OCI-LY3 (cell line): ENCODE measurements around the gene MAP2K3.
"Not testable (repeated sequence)": the region's sequence is repeated elsewhere in the genome, so short reads cannot be mapped to it uniquely, and the experiment has no call there.

ENCODE experiments used
- H2AFZ ChIP-seq: fragments of 200-600, 300-600 bp; shearing (Covaris generic); 2 replicates; pipeline ENCODE4 v1.6.0; 2014; ENCODE audit warnings: antibody characterized with exemption, low read depth, low read length
- H3K27ac ChIP-seq: fragments of 200-600, 300-600 bp; sonication (generic); 2 replicates; pipeline ENCODE4 v1.5.1; 2014; ENCODE audit warnings: mild to moderate bottlenecking, low read length, moderate library complexity, mixed read lengths
- H3K27me3 ChIP-seq: fragments of 200-600, 300-600 bp; sonication (generic); 2 replicates; pipeline ENCODE4 v1.6.1; 2014; ENCODE audit warnings: low read depth, low read length, mixed read lengths
- H3K36me3 ChIP-seq: fragments of 200-600, 300-600 bp; sonication (generic); replicated peaks from 2 replicates; pipeline ENCODE3; 2014; ENCODE audit warnings: low read depth, low read length, mixed read lengths
- H3K4me1 ChIP-seq: fragments of 300-600, 200-600 bp; sonication (generic); 2 replicates; pipeline ENCODE4 v1.6.1; 2014; ENCODE audit warnings: low read length, mixed read lengths
- H3K4me2 ChIP-seq: fragments of 200-600, 300-600 bp; sonication (generic); 2 replicates; pipeline ENCODE4 v1.6.1; 2014; ENCODE audit warnings: low read length, mixed read lengths
- H3K4me3 ChIP-seq: fragments of 300-600, 200-600 bp; sonication (generic); 2 replicates; pipeline ENCODE4 v1.5.1; 2014; ENCODE audit warnings: antibody characterized with exemption, mild to moderate bottlenecking, low read length, moderate library complexity
- H3K79me2 ChIP-seq: fragments of 300-600, 200-600 bp; shearing (Covaris generic); 2 replicates; pipeline ENCODE4 v1.6.1; 2014; ENCODE audit warnings: mild to moderate bottlenecking, low read length, mixed read lengths
- H3K9ac ChIP-seq: fragments of 300-600, 200-600 bp; shearing (Covaris generic); 2 replicates; pipeline ENCODE4 v1.6.0; 2014; ENCODE audit warnings: mild to moderate bottlenecking, low read length, moderate library complexity
- H3K9me3 ChIP-seq: fragments of 200-600, 300-600 bp; shearing (Covaris generic); 2 replicates; pipeline ENCODE4 v1.6.1; 2014; ENCODE audit warnings: low read length, mixed read lengths; ENCODE audit not compliant: insufficient read depth
- H4K20me1 ChIP-seq: fragments of 200-600, 300-600 bp; sonication (generic); 2 replicates; pipeline ENCODE4 v1.6.1; 2016; ENCODE audit warnings: low read length, mixed read lengths; ENCODE audit not compliant: insufficient read depth
- EZH2phosphoT487 ChIP-seq: fragments of 200-600 bp; shearing (Covaris generic); IDR thresholded peaks from 2 replicates; pipeline ENCODE4 v1.6.1; 2018; ENCODE audit warnings: antibody characterized with exemption, mixed run types, low read depth
- TF ChIP-seq, protein P1 (sequence below): fragments of 200-600, 300-600 bp; sonication (generic); IDR thresholded peaks from 2 replicates; pipeline ENCODE4 v1.5.1; 2014; ENCODE audit warnings: antibody characterized with exemption, low read length, low read depth

MAP2K3 gene

DNA sequence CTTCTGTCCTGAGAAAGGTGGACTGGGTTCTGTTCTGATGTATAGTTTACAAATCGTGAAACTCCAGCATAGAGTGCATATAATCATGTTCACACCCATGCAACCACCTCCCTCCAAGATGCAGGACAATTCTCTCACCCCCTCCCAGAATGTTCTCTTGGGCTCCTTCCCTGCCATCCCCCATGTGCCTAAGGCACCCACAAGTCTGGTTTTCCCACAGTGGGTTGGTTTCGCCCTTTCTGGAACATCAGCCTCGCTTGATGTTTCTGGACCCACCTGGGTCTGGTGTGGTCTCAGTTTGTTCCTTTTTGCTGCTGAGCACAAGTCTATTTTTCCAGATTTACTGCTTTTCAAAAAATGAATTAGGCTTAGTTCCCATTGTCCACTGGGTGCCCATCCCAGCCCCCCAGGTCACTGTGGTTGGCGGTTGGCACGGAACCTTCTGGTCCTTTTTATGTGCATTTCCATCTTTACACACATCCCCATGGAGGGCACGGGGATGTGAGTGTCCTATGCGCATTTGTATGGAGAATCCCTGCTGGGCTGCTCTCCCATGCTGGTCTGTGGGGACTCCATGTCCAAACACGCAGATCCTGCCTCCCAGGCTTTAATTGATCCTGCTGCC, 19.0 kb downstream of the MAP2K3 start:
- H3K27ac ChIP-seq: no peak overlapping the region
- no peak overlapping the region for H3K4me2 ChIP-seq
- no peaks in the 10 kb centered on the region for H3K27me3 ChIP-seq
- H3K4me3 ChIP-seq: no peak overlapping the region
- no peaks in the 10 kb centered on the region for H4K20me1 ChIP-seq
- H3K9me3 ChIP-seq: no peaks in the 10 kb centered on the region
- TF ChIP-seq EZH2phosphoT487: no peak
- TF ChIP-seq, protein P1, sequence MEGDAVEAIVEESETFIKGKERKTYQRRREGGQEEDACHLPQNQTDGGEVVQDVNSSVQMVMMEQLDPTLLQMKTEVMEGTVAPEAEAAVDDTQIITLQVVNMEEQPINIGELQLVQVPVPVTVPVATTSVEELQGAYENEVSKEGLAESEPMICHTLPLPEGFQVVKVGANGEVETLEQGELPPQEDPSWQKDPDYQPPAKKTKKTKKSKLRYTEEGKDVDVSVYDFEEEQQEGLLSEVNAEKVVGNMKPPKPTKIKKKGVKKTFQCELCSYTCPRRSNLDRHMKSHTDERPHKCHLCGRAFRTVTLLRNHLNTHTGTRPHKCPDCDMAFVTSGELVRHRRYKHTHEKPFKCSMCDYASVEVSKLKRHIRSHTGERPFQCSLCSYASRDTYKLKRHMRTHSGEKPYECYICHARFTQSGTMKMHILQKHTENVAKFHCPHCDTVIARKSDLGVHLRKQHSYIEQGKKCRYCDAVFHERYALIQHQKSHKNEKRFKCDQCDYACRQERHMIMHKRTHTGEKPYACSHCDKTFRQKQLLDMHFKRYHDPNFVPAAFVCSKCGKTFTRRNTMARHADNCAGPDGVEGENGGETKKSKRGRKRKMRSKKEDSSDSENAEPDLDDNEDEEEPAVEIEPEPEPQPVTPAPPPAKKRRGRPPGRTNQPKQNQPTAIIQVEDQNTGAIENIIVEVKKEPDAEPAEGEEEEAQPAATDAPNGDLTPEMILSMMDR: no peak
- no peaks in the 10 kb centered on the region for H3K36me3 ChIP-seq
- no peaks in the 10 kb centered on the region for H3K79me2 ChIP-seq
- H2AFZ ChIP-seq: no peak overlapping the region
- H3K4me1 ChIP-seq: no peaks in the 10 kb centered on the region
- H3K9ac ChIP-seq: no peak overlapping the region

DNA sequence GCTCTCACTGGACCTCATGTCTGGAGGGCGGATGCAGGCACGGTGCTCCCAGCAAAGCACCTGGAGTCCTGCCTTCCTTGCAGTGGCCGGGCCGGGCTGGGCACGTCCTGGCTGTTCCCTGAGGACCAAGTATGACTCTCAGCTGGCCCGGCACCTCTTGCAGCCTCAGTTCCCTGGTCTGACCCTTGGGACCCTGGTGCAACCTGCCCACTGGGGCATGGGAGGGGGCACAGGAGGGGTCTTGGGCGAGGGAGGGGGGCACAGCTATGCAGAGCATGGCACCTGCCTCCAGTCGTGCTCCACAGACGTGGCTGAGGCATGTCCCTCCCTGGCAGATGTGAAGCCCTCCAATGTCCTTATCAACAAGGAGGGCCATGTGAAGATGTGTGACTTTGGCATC, 19.6 kb downstream of the MAP2K3 start:
- Histone ChIP-seq H4K20me1 (no peaks in the 10 kb centered on the region), H3K4me3 (no peak overlapping the region), H3K79me2 (no peaks in the 10 kb centered on the region), H3K36me3 (no peaks in the 10 kb centered on the region), H3K9ac (no peak overlapping the region), H3K4me2 (no peak overlapping the region), H3K27me3 (no peaks in the 10 kb centered on the region), H2AFZ (no peak overlapping the region), H3K9me3 (no peaks in the 10 kb centered on the region), H3K27ac (no peak overlapping the region), H3K4me1 (no peaks in the 10 kb centered on the region)
- no peak for TF ChIP-seq EZH2phosphoT487
- TF ChIP-seq, protein P1: no peak

DNA sequence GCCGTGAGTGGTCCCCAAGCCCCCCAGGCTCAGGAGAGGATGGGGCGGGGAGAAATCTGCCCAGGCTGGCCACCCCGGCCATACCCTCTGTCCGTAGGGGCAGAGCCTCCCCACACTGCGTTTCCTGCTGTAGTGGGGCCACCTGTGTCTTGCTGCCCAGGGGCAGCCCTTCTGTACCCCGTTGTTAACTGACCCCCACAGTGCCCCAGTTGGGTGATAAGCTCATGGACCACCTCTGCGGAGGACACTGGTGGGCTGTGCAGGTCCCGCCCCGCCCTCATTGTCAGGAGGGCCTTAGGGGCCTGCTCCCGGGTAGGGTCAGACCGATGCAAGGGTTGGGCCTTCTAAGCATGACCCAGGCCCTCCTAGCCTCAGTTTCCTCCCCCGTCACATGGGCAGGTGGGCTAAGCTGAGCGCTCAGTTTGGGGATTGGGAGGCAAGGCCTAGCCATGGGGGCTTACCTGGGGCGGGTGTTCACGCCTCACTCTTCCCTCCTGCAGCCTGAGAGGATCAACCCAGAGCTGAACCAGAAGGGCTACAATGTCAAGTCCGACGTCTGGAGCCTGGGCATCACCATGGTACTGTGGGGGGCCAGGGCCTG, 20.1 kb downstream of the MAP2K3 start:
- not testable (repeated sequence) for H3K27ac ChIP-seq, H3K79me2 ChIP-seq, H2AFZ ChIP-seq, H3K27me3 ChIP-seq, H3K9ac ChIP-seq, H4K20me1 ChIP-seq, H3K4me2 ChIP-seq, H3K36me3 ChIP-seq, H3K4me3 ChIP-seq, H3K9me3 ChIP-seq, H3K4me1 ChIP-seq

DNA sequence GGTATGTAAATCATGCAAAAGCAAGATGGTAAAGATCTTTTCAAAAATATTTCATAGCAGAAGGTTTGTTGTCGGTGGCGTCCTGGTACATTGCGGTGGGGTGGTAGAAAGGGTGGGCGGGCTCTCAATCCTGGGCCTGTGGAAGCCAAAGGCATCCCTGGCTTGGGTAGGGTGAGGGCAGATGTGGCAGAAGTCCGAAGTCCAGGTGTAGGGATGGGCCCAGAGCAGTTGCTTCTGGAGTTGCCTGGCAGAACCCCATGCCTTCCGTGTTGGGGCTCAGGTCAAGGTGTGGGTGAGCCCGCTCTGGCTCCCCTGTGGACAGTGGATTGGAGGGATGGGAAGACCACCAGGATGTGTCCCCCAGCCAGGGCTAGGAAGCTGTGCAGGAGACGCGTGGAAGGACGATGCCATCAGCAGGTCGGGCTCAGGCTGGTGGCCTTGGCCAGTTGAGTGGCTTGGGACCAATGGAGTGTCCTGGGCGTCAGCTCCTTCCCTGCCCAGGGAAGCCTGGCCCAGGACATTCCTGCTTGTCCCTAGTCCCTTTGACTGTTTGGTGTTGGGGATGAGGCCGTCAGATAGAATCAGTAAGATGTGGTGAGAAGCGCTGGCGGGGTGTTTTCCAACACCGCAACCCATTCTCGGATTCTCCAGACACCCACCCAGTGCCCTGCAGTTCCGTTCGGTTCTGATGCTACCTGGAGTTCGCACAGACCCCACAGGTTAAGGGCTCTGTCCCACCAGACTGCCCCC, 21.1 kb downstream of the MAP2K3 start:
- not testable (repeated sequence) for H3K36me3 ChIP-seq, H3K4me1 ChIP-seq, H3K4me3 ChIP-seq, H3K9me3 ChIP-seq, H3K9ac ChIP-seq, H3K4me2 ChIP-seq, H3K27me3 ChIP-seq, H3K27ac ChIP-seq, H3K79me2 ChIP-seq, H4K20me1 ChIP-seq, H2AFZ ChIP-seq

DNA sequence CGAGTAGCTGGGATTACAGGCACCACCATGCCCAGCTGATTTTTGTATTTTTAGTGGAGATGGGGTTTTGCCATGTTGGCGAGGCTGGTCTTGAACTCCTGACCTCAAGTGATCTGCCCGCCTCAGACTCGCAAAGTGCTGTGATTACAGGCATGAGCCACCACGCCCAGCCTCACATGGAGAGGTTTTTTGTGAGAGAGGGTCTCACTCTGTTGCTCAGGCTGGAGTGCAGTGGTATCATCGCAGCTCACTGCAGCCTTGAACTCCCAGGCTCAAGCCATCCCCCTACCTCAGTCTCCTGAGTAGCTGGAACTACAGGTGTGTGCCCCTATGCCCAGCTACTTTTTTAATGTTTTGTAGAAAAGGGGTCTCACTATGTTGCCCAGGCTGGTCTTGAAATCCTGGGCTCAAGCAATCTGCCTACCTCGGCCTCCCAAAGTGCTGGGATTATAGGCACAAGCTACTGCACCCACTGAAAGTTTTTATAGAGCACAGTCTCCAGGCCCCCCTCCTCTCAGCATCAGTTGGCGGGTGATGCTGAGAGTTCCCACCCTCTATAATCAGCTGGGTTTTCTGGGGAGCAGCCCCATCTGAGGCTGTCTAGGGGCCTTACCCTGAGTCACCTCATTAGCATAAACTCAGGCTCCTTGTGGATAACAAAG, 22.2 kb downstream of the MAP2K3 start:
- not testable (repeated sequence) for H4K20me1 ChIP-seq, H3K4me3 ChIP-seq

DNA sequence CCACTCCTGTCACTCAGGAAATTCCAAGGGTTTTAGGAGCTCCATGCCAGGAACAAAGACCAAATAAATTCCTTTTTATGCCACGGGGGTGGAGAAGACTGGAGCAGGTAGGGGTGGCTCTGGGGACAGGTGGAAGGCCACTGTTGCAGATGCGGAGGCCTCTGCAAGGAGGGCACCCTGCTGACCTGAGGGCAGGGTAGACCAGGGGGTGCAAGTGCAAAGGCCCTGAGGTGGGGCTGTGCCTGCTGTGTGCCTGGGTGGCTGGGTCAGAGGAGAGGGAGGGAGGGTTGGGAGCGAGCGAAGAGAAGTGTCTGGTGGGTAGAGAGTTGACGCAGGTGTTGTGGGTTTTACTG, 22.7 kb downstream of the MAP2K3 start:
- not testable (repeated sequence) for H4K20me1 ChIP-seq, H3K79me2 ChIP-seq, H2AFZ ChIP-seq, H3K27ac ChIP-seq, H3K4me3 ChIP-seq, H3K9me3 ChIP-seq, H3K9ac ChIP-seq, H3K4me1 ChIP-seq, H3K27me3 ChIP-seq, H3K36me3 ChIP-seq, H3K4me2 ChIP-seq

More for the DNA sequence above, 22.2 kb downstream of the MAP2K3 start:
- H2AFZ ChIP-seq, H3K4me2 ChIP-seq, H3K27me3 ChIP-seq, H3K36me3 ChIP-seq, H3K27ac ChIP-seq, H3K4me1 ChIP-seq, H3K9me3 ChIP-seq, H3K9ac ChIP-seq, H3K79me2 ChIP-seq: not testable (repeated sequence)

DNA sequence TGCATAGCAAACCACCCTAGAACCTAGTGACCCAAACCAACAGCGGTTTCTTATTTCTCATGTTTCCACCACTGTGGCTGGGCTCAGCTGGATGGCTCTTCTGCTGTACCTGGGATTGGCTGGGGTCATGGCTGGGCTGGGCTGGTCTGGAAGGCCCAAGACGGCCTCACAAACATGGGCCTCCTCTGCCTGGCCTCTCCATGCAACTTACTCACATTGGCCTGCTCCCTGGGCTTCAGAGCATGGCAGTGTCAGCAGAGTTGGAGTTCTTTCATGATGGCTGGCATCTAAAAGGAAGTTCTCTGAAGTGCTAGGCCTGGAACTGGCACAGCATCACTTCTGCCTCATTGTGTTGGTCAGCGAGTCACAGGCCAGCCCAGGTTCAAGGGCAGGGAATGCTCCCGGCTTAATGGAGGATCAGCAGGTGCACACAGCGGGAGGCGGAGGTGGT, 24.4 kb downstream of the MAP2K3 start:
- H3K4me3 ChIP-seq, H3K4me2 ChIP-seq, H3K27me3 ChIP-seq, H3K36me3 ChIP-seq, H3K9me3 ChIP-seq, H4K20me1 ChIP-seq, H3K27ac ChIP-seq, H3K79me2 ChIP-seq, H2AFZ ChIP-seq, H3K9ac ChIP-seq, H3K4me1 ChIP-seq: not testable (repeated sequence)
